Erythroblast (primary cell): ENCODE measurements around the gene ZCRB1.

Experiments
- GATA1 ChIP-seq: IDR thresholded peaks from 2 replicates; pipeline ENCODE4 v1.6.1; 2011; ENCODE audit warnings: low read depth, mild to moderate bottlenecking, control low read depth, low read length, moderate library complexity
- POLR2A ChIP-seq: IDR thresholded peaks from 2 replicates; pipeline ENCODE4 v1.6.1; 2011; ENCODE audit warnings: mild to moderate bottlenecking, low read length

GRCh38 chr12:42370013-42370412 lies 44.1 kb upstream of the ZCRB1 start:
- TF ChIP-seq POLR2A (no peak), GATA1 (no peak)
